Loucy (cell line): ENCODE measurements around the gene CBARP.

ENCODE experiments used
- H2AFZ ChIP-seq: fragments of 200-600 bp; sonication (generic); 2 replicates; pipeline ENCODE4 v1.6.0; 2016; ENCODE audit warnings: antibody characterized with exemption, mild to moderate bottlenecking, low read length, moderate library complexity
- H3F3A ChIP-seq: fragments of 200-600 bp; 2 replicates; pipeline ENCODE4 v1.6.0; 2016; ENCODE audit warnings: antibody characterized with exemption, low read depth, mild to moderate bottlenecking
- H3K27me3 ChIP-seq: fragments of 200-600 bp; sonication (generic); 2 replicates; pipeline ENCODE4 v1.6.1; 2014; ENCODE audit warnings: low read length, mild to moderate bottlenecking; ENCODE audit not compliant: insufficient read depth, poor library complexity, severe bottlenecking
- H3K36me3 ChIP-seq: fragments of 200-600 bp; sonication (generic); 2 replicates; pipeline ENCODE4 v1.6.1; 2016; ENCODE audit warnings: low read length; ENCODE audit not compliant: insufficient read depth
- H3K4me1 ChIP-seq: fragments of 200-600 bp; sonication (generic); 2 replicates; pipeline ENCODE4 v1.5.1; 2014; ENCODE audit warnings: low read length, mild to moderate bottlenecking; ENCODE audit not compliant: insufficient read depth, poor library complexity, severe bottlenecking
- H3K4me2 ChIP-seq: fragments of 200-600 bp; sonication (generic); 2 replicates; pipeline ENCODE4 v1.6.0; 2014; ENCODE audit warnings: antibody characterized with exemption, low read length, low read depth, mild to moderate bottlenecking; ENCODE audit not compliant: poor library complexity, severe bottlenecking
- H3K4me3 ChIP-seq: fragments of 200-600 bp; sonication (generic); 2 replicates; pipeline ENCODE4 v1.5.1; 2014; ENCODE audit warnings: low read length, mild to moderate bottlenecking, mixed read lengths; ENCODE audit not compliant: poor library complexity, severe bottlenecking
- H3K79me2 ChIP-seq: fragments of 200-600 bp; sonication (generic); 2 replicates; pipeline ENCODE4 v1.6.1; 2014; ENCODE audit warnings: low read length; ENCODE audit not compliant: insufficient read depth
- H3K9ac ChIP-seq: fragments of 200-600 bp; sonication (generic); 2 replicates; pipeline ENCODE4 v1.6.0; 2014; ENCODE audit warnings: mild to moderate bottlenecking, low read depth, low read length, moderate library complexity; ENCODE audit not compliant: poor library complexity, severe bottlenecking
- H3K9me2 ChIP-seq: fragments of 200-600 bp; sonication (generic); replicated peaks from 2 replicates; pipeline ENCODE4 v1.6.1; 2016; ENCODE audit warnings: low read depth, low read length, mixed read lengths
- H3K9me3 ChIP-seq: fragments of 200-600 bp; sonication (generic); 2 replicates; pipeline ENCODE4 v1.6.1; 2014; ENCODE audit warnings: mild to moderate bottlenecking, antibody characterized with exemption, low read length, low read depth; ENCODE audit not compliant: insufficient read depth
- H4K20me1 ChIP-seq: fragments of 200-600 bp; sonication (generic); 2 replicates; pipeline ENCODE4 v1.6.0; 2014; ENCODE audit warnings: antibody characterized with exemption, low read length, mild to moderate bottlenecking; ENCODE audit not compliant: insufficient read depth, poor library complexity, severe bottlenecking
- CTCF ChIP-seq: fragments of 200-600 bp; sonication (generic); conservative IDR thresholded peaks from 2 replicates; pipeline ENCODE4 v1.5.1; 2014; ENCODE audit warnings: mild to moderate bottlenecking, antibody characterized with exemption, low read length
- EZH2phosphoT487 ChIP-seq: fragments of 200-600 bp; IDR thresholded peaks from 2 replicates; pipeline ENCODE4 v1.6.1; 2018; ENCODE audit warnings: antibody characterized with exemption, mild to moderate bottlenecking, moderate library complexity, borderline replicate concordance

Gene CBARP

DNA sequence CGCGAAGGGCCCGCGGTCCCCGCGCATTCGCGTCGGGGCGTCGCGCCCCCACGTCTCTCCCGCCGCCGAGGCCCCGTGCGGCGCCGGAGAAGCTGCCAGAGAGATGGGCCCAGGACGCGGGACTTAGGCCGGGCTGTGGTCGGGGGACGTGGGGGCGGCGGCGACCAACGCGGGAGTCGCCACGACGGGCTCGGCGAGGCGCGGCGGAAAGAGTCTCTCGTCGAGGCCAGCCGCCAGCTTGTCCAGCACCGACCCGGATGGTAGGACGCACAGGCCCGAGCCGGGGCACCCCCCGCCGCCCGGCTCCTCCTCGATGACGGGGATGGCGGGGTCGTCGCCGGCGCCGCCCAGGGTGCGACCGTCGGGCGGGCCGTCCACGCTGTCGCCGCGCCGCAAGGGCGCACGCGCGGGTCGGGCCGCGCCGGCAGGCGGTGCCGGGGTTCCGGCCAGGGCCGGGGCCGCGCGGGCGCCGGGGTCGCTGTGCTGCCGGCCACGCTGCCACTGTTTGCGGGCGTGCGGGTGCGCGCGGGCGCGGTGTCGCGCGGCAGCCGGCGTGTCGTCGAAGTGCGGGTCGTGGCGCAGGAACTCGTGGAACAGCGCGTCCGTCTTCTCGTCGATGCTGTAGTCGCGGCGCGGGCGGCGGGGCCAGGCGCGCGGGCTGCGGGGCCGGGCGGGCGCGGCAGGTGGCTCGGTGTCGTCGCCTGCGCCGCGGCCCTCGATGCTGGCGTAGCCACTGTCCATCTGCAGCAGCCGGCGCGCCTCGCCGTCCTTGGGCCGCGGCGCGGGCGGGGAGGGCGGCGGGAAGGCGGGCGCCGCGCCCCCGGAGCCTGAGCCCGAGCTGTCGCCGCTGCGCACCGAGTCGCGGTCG, 8.5 kb downstream of the CBARP start:
- Histone ChIP-seq H3K4me1 (no peaks in the 10 kb centered on the region), H3K4me2 (no peak overlapping the region), H3K9me2 (no peaks in the 10 kb centered on the region), H3K79me2 (no peaks in the 10 kb centered on the region), H4K20me1 (no peaks in the 10 kb centered on the region), H3K27me3 (no peaks in the 10 kb centered on the region), H3K9ac (no peak overlapping the region), H3K4me3 (no peak overlapping the region), H3K36me3 (peaks cover 6% of the 10 kb centered on the region; the same call in 1 of the 2 replicates), H2AFZ (no peak overlapping the region), H3K9me3 (no peaks in the 10 kb centered on the region), H3F3A (no peaks in the 10 kb centered on the region)
- TF ChIP-seq EZH2phosphoT487 (no peak), CTCF (no peak)

GRCh38 chr19:1228161-1228957, 9.4 kb downstream of the CBARP start:
- H3F3A ChIP-seq = no peaks in the 10 kb centered on the region
- H3K27me3 ChIP-seq = no peaks in the 10 kb centered on the region
- H3K36me3 ChIP-seq = peaks cover 6% of the 10 kb centered on the region; the same call in 1 of the 2 replicates
- H3K4me2 ChIP-seq = no peak overlapping the region
- no peak overlapping the region for H3K9ac ChIP-seq
- H3K4me3 ChIP-seq = no peak overlapping the region
- H3K79me2 ChIP-seq = no peaks in the 10 kb centered on the region
- H3K9me2 ChIP-seq = no peaks in the 10 kb centered on the region
- H4K20me1 ChIP-seq = no peaks in the 10 kb centered on the region
- H2AFZ ChIP-seq = no peak overlapping the region
- H3K9me3 ChIP-seq = no peaks in the 10 kb centered on the region
- H3K4me1 ChIP-seq = no peaks in the 10 kb centered on the region
- no peak for TF ChIP-seq EZH2phosphoT487
- TF ChIP-seq CTCF = no peak

DNA sequence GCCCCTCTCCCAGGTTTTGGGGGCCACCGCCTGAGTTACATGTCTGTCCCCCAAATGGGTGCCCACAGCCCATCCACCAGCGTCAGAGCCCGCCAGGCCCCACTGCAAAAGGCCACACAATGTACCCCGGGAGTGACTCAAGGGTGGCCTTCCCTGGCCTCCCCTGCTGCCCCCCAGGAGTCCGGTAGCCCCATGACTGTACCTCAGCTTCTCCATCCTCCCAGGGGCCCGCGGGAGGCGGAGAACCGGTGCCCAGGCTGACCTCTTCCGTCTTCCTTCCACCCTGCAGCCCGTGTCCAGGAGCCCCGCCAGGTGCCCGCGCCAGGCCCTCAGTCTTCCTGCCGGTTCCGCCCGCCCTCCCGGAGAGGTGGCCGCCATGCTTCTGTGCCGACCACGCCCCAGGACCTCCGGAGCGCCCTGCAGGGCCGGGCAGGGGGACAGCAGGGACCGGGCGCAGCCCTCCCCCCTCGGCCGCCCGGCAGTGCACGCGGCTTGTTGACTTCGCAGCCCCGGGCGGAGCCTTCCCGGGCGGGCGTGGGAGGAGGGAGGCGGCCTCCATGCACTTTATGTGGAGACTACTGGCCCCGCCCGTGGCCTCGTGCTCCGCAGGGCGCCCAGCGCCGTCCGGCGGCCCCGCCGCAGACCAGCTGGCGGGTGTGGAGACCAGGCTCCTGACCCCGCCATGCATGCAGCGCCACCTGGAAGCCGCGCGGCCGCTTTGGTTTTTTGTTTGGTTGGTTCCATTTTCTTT, 10.3 kb downstream of the CBARP start:
- no peaks in the 10 kb centered on the region for H3K4me1 ChIP-seq
- no peaks in the 10 kb centered on the region for H4K20me1 ChIP-seq
- H3K9ac ChIP-seq = no peak overlapping the region
- H3K27me3 ChIP-seq = no peaks in the 10 kb centered on the region
- H3K9me2 ChIP-seq = no peaks in the 10 kb centered on the region
- H3K79me2 ChIP-seq = no peaks in the 10 kb centered on the region
- no peak overlapping the region for H3K4me3 ChIP-seq
- no peak overlapping the region for H2AFZ ChIP-seq
- TF ChIP-seq EZH2phosphoT487 = no peak
- H3K4me2 ChIP-seq = no peak overlapping the region
- H3K36me3 ChIP-seq = peaks cover 6% of the 10 kb centered on the region; the same call in 1 of the 2 replicates
- H3K9me3 ChIP-seq = no peaks in the 10 kb centered on the region
- H3F3A ChIP-seq = no peaks in the 10 kb centered on the region
